ENCODE results near the gene KCNJ11.

DNA sequence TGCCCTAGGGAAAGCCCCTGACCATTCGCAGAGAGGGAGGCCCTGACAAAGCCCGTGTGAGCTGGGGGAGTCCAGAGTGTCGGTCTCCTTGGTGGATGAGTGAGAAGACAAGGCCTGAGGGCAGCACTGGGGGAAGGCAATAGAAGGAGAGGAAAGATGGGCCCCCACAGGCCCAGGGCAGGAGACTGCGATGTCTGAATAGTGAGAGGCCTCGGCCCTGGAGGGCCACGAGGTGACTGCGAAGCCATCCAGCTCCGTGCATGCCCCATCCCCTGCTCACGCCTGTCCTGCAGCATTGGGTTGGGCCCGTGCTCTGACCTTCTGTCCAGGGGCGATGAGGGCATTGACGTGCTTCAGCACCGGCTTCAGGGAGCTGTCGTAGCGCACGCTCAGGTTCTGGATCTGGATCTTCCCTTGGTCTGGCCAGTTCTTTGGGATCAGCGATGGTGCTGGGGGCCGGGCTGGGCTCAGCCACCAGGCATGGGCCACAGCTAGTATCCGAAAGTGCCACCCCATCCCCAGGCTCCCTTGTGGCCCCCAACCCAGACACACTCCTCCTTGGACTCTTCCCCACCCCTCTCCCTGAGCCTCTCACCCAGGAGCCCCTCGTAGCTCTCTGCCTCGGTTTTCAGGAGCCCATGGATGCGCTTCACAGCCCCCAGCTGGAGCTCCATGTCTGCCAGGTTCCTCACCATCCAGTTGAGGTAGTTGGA lies 8.3 kb upstream of the KCNJ11 start:
- TF ChIP-seq POLR2AphosphoS5 (IDR thresholded peaks at IDR 0.05; ENCODE audit: insufficient read depth in 1 of 2, low read depth in 1 of 2) (no peak), POLR2A (IDR thresholded peaks at IDR 0.05) (no peak)

All from vagina (tissue), 2 donors.